ENCODE results near the gene SUFU.
A peak's percentile ranks its signal among the peaks of the same experiment; 100 is the strongest.

The SUFU gene

DNA sequence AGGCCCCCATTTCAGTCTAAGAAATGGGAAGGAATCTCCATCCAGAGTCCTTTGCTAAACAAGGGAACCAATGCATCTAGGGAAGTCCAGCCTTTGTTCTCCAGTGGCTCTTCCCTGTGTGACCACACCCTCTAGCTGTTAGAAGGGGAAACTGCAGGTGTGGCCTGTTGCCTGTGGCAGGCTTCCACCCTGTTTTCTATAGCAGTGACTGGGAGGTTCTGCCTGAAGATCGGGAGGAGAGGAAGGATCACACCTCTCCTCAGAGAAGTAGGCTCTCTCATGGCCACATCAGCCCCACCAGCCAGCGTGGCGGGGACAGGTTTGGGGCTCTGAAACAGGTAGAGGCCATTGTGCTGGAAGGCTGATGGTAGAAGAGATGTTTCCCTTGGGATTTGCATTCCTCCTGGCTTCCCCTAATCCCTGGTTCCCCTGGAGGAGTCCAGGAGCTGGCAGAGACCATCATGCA is 92.8 kb downstream of the SUFU start:
- peak; percentile 57 for DNase-seq (ENCODE audit: low spot score)

DNA sequence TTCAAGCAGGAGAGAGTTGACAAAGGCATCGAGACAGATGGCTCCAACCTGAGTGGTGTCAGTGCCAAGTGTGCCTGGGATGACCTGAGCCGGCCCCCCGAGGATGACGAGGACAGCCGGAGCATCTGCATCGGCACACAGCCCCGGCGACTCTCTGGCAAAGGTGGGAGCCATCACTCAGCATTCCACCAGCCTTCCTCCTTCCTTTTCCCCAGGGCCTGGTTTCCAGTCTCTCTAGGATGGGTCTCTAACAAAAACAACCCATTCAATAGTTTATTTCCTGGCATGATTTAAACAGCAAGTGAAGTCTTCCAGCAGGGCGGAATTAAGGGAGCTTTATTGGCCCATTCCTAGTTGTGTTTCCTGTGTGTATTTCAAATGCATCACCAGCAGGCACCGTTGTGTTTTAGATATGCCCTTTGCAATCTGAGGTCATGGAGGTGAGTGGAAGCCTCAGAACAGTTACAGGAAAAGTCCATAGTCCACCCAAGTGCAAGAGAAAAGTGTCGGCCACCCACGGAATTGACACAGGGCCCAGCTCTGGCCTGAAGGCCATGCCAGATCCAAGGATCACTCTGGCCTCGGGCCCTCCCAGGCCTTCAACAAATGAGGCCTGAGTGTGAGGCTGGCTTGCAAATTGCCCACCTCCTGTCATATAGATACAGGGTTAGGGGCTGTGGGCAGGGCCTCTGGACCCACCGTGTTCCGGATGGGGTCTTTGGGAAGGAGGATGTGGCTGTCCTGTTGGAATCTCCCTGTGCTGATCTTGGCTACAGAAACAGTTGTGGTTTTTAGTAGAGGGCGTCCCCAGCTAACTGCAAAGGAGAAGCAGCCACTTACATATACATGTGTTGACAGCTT is 93.6 kb downstream of the SUFU start:
- DNase-seq (ENCODE audit: low spot score), result peak; percentile 60

- DNase-seq (ENCODE audit: low spot score), result peak; percentile 56
Measured at GRCh38 chr10:102598243-102598642, 94.5 kb downstream of the SUFU start.

GRCh38 chr10:102599565-102600327 is 96.0 kb downstream of the SUFU start:
- DNase-seq (ENCODE audit: low spot score), result peak; percentile 82

DNA sequence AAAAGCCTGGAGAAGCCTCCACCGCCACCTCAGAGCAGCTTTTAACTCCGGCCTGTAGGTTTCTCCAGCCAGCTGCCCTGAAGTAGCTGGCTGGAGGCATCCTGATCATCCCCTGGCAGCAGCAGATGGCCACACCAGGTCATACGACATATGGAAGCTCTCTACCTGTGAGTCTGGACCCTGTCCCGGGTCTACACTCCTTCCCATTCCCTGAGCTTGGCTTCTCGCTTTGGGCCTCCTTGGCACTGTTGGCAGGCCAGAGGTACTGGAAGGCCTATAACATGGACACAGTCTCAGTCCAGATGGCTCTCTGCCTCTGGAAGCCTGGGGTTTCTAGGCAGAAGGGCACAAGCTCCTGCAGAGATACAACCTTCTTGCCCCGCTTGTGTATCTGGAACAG is 97.0 kb downstream of the SUFU start:
- no peak for DNase-seq (ENCODE audit: low spot score)

- DNase-seq (ENCODE audit: low spot score), result no peak
Measured at GRCh38 chr10:102601639-102602038, 97.9 kb downstream of the SUFU start.

- DNase-seq (ENCODE audit: low spot score), result no peak
Measured at GRCh38 chr10:102602272-102603045, 98.7 kb downstream of the SUFU start.

- no peak for DNase-seq (ENCODE audit: low spot score)
Measured at GRCh38 chr10:102603946-102604345, 100.2 kb downstream of the SUFU start.

GRCh38 chr10:102604439-102604841 is 100.7 kb downstream of the SUFU start:
- DNase-seq (ENCODE audit: low spot score), result peak; percentile 90

DNA sequence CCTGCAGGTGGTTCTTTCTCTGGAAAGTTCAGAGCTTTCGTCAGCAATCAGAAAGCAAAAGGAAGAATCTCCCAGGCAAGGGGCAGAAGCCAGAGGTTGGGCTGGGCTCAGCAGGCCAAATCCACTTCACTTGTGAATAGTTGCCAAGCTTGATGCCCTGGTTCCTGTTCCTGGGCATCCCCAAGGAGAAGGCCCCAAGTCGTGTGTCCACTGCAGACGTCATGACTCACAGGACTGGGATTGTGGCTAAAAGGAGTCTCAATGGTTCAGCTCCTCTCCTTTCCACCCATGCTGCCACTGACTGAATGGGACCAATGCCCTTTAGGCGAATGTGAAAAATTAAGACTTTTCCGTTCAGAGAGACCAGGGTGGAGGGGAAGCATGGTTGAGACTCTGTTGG is 101.9 kb downstream of the SUFU start:
- DNase-seq (ENCODE audit: low spot score), result no peak

GRCh38 chr10:102608487-102608886 is 104.7 kb downstream of the SUFU start:
- no peak for DNase-seq (ENCODE audit: low spot score)

DNA sequence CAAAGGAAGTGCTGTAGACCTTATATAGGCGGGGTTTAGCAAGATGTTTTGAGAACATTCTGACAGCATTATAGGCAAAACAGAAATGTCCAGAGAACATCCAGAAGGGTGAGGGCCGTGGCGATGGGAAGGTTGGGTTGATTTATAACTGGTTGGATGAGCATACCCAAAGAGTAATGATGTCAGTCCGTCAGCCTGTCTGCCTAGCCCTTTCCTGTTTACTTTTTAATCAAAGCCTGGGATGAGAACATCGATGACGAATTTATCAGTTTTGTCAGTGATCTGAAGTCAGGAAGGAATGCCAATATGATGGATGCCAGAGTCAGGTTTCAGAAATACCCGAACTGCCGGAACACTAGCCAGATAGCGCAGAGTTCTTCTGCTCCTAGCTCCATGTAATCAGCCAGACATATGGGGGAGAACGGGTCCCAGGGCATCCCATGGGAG is 106.7 kb downstream of the SUFU start:
- DNase-seq (ENCODE audit: low spot score), result no peak

- DNase-seq (ENCODE audit: low spot score), result no peak
Measured at GRCh38 chr10:102611514-102612087, 107.8 kb downstream of the SUFU start.

DNA sequence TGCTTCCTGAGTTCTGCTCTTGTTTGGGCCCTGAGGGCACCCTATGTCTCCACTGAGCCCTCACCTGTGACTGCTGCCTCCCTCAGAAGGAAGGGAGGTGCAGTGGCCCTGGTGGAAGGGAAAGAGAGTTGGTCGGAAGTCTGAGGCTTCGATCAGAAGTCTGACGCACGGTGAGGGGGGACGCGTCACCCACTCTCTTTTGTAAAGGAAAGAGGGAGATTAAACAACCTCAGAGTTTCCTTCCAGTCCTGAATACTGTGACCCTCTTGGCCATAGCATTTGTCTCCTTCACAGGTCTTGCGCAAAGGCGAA is 109.1 kb downstream of the SUFU start:
- DNase-seq (ENCODE audit: low spot score), result no peak

DNA sequence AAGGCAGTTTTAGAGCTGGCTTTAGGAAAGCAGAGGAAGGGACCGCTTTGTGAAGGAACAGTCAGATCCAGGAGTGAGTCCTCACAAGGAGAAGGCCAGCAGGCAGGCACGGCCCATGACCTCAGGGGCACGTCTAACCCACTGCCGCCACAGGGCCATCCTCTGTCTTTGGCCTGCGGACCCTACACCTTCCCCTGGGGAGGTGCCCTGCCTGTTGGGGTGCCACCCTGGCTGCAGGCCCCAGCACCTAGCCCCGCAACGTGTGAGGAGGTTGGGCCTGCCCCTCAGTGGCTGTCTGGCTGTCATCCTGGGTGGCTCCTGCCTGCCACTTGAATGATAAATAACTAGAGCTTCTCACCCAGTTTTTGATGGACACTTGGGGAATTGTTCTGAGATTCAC is 109.5 kb downstream of the SUFU start:
- no peak for DNase-seq (ENCODE audit: low spot score)

DNA sequence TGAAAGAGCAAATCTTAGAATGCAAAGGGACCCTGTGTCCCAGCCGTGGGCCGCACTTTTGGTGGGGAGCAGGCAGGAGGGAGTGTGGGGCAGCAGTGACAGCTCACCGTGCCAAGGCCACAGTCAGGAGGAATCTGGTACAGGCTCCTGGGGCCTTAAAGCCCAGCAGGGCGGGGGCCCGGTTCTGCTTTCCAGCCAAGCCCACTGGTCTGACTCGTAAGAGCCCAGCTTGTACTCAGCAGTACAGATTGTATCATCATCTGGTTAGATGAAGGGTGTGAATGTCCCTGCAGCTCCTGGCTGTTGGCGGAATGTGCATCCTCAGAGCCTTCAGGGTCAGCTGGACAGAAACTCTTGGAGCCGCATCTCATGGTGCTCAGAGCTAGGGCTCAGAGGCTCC is 110.0 kb downstream of the SUFU start:
- no peak for DNase-seq (ENCODE audit: low spot score)

GRCh38 chr10:102614888-102615287 is 111.1 kb downstream of the SUFU start:
- DNase-seq (ENCODE audit: low spot score), result no peak

DNA sequence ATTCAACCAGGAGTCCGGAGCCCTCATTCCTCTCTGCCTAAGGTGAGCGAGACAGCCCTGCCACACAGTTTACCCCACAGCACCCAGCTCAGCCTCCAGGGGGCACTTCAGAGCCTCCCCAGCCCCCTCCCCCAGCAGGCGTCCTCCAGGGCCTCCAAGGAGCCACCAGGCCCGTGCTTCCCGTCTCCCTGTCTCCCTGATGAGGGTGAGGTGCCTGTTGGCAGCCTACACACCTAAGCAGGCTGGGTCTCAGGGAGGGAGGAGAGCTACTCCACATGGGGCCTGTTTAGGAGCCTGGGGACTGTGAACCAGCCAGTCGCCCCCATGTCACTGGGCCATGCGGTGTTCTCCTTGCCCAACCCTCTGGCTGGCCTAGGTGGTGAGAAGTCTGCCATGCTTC is 111.6 kb downstream of the SUFU start:
- DNase-seq (ENCODE audit: low spot score), result no peak

GRCh38 chr10:102616066-102616770 is 112.4 kb downstream of the SUFU start:
- DNase-seq (ENCODE audit: low spot score), result no peak

GRCh38 chr10:102617041-102617440 is 113.3 kb downstream of the SUFU start:
- no peak for DNase-seq (ENCODE audit: low spot score)

DNA sequence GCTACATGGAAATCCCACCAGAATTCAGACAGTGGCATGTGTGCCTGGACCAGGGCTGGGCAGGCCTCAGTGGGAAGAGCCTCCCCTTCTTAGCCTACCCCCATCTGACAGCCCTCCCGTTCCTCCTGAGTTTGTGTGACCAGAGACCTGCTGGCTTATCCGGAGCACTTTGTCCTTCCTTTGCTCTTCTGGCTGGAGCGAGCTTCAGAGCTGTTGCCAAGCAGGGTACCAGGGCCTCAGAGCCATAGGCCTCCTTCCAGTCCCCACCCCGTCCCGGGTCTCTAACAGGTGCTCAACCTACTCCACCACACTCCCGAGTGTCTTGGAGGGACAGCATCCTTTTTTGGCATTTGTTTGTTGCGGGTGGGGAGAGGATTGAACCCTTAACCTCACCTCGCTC is 114.0 kb downstream of the SUFU start:
- no peak for DNase-seq (ENCODE audit: low spot score)
